Prostate gland (tissue), 2 donors: ENCODE data around the gene DNM2.

Source experiments
- POLR2AphosphoS5 ChIP-seq: sonication (generic); formaldehyde crosslinking; IDR thresholded peaks from one replicate; pipeline ENCODE4 v1.6.1; 2017; ENCODE audit warnings: antibody characterized with exemption
- TF ChIP-seq, protein P1 (sequence below), 4 experiments: fragments of 200-600 bp in 2 of 4; fragments of 450-650 bp in 2 of 4; sonication (generic) in 2 of 4; IDR thresholded peaks; 1 replicate in 3 of 4; 2 replicates in 1 of 4; pipeline ENCODE4 v1.5.1; 2016 to 2019; ENCODE audit warnings: antibody characterized with exemption in 4 of 4, mild to moderate bottlenecking in 2 of 4, moderate library complexity in 2 of 4

DNA sequence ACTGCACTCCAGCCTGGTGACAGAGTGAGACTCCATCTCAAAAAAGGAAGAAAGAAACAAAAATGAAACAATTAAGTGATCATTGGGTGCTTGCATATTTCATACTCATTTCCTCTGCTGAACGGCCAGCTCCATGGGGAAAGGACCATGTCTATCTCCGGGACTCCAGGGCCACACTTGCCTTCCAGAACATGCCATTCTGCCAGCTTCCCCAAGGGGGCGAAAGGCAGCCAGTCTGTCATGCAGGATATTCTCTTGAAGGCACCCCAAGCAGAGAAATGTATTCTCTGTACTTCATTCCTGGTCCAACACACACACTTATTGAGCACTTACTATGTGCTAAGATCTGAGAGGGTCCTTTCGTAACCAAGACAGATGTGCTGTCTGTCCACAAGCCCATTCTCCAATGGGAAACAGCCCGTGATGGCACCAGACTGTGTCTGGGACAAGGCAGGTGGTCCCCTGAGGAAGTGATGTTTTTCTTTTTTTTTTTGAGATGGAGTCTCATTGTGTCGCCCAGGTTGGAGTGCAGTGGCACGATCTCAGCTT is 143.3 kb downstream of the DNM2 start:
- TF ChIP-seq, protein P1, sequence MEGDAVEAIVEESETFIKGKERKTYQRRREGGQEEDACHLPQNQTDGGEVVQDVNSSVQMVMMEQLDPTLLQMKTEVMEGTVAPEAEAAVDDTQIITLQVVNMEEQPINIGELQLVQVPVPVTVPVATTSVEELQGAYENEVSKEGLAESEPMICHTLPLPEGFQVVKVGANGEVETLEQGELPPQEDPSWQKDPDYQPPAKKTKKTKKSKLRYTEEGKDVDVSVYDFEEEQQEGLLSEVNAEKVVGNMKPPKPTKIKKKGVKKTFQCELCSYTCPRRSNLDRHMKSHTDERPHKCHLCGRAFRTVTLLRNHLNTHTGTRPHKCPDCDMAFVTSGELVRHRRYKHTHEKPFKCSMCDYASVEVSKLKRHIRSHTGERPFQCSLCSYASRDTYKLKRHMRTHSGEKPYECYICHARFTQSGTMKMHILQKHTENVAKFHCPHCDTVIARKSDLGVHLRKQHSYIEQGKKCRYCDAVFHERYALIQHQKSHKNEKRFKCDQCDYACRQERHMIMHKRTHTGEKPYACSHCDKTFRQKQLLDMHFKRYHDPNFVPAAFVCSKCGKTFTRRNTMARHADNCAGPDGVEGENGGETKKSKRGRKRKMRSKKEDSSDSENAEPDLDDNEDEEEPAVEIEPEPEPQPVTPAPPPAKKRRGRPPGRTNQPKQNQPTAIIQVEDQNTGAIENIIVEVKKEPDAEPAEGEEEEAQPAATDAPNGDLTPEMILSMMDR (IDR thresholded peaks at IDR 0.05), result peak in 1 of 4 experiments; percentile 34
- TF ChIP-seq POLR2AphosphoS5, result no peak
